Suprapubic skin (tissue), 4 donors: ENCODE data around the gene CMSS1.

Experiments
- EP300 ChIP-seq: sonication (generic); formaldehyde crosslinking; IDR thresholded peaks from one replicate; pipeline ENCODE4 v1.6.1; 2017; ENCODE audit warnings: antibody characterized with exemption
- POLR2A ChIP-seq, 2 donors: fragments of 450-650 bp; IDR thresholded peaks; one replicate each; pipeline ENCODE4 v1.6.1; 2017; ENCODE audit warnings: antibody characterized with exemption in 2 of 2, mild to moderate bottlenecking in 2 of 2, moderate library complexity in 2 of 2
- POLR2AphosphoS5 ChIP-seq, 3 donors: sonication (generic); formaldehyde crosslinking; IDR thresholded peaks; one replicate each; pipeline ENCODE4 v1.6.1; 2017; ENCODE audit warnings: antibody characterized with exemption in 3 of 3
- TF ChIP-seq, protein P1 (sequence below), 2 donors: fragments of 200-600 bp in 1 of 2; fragments of 450-650 bp in 1 of 2; sonication (generic) in 1 of 2; IDR thresholded peaks; one replicate each; pipeline ENCODE4 v1.5.1; 2016 to 2019; ENCODE audit warnings: antibody characterized with exemption in 2 of 2, mild to moderate bottlenecking in 1 of 2, moderate library complexity in 1 of 2

DNA sequence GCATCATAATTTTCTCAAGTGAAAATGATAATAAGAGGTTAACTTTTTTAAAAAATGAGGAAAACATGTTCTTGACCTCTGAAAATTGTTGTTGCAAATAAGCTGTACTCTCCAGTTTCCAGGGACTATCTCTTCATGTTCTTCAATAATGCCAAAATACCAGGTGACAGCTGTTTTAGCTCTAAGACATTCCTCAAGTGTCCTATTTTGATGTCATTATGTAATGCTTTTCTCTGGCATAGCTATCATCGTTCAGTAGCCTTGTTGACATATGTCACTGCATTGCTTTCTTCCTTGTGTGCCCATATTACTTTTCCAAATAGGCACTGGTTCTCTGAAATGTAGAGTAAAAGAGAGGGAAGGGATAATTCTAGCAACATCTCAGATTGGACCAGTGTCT, 302.4 kb downstream of the CMSS1 start:
- TF ChIP-seq, protein P1, sequence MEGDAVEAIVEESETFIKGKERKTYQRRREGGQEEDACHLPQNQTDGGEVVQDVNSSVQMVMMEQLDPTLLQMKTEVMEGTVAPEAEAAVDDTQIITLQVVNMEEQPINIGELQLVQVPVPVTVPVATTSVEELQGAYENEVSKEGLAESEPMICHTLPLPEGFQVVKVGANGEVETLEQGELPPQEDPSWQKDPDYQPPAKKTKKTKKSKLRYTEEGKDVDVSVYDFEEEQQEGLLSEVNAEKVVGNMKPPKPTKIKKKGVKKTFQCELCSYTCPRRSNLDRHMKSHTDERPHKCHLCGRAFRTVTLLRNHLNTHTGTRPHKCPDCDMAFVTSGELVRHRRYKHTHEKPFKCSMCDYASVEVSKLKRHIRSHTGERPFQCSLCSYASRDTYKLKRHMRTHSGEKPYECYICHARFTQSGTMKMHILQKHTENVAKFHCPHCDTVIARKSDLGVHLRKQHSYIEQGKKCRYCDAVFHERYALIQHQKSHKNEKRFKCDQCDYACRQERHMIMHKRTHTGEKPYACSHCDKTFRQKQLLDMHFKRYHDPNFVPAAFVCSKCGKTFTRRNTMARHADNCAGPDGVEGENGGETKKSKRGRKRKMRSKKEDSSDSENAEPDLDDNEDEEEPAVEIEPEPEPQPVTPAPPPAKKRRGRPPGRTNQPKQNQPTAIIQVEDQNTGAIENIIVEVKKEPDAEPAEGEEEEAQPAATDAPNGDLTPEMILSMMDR (IDR thresholded peaks at IDR 0.05), result no peak
- TF ChIP-seq POLR2AphosphoS5 (IDR thresholded peaks at IDR 0.05) (no peak), EP300 (no peak), POLR2A (IDR thresholded peaks at IDR 0.05) (no peak)
